GM12878 (cell line): ENCODE results near the gene COL27A1. TPM values are rescaled to one million over a fixed set of nuclear protein-coding genes. Genes with fewer than 3 reads are reported as not detected.

ENCODE experiments used
- ATAC-seq: fragments of 200-7000 bp; cut with Tn5 transposase; 3 replicates; pipeline ENCODE4 v1.9.1; 2020; ENCODE audit warnings: mild to moderate bottlenecking, moderate library complexity
- BruUV-seq: library from RNA; stranded (reverse); fragments of 400-500 nt; replicated peaks from 2 replicates; lab custom pipeline; 2021; lab: Mats Ljungman, UMichigan
- CTCF ChIA-PET: fragments of 300-600 bp; sonication (Branson Sonifier 250); formaldehyde crosslinking; extraction: SDS; loops from one replicate; lab custom pipeline; 2021; ENCODE audit warnings: inconsistent platforms; lab: Yijun Ruan, JAX
- POLR2A ChIA-PET: fragments of 350-600 bp; formaldehyde crosslinking; extraction: SDS; loops from one replicate; lab custom pipeline; 2021; ENCODE audit warnings: inconsistent platforms; lab: Charles Lee
- RAD21 ChIA-PET: fragments of 300-600 bp; sonication (Branson Sonifier 250); formaldehyde crosslinking; loops from one replicate; lab custom pipeline; 2023; ENCODE audit warnings: antibody characterized with exemption; ENCODE audit not compliant: unreplicated experiment; lab: Charles Lee
- SMC1A ChIA-PET: fragments of 300-600 bp; sonication (Branson Sonifier 250); formaldehyde crosslinking; loops from one replicate; lab custom pipeline; 2023; ENCODE audit not compliant: unreplicated experiment, uncharacterized antibody; lab: Charles Lee
- DNase-seq: peaks from one replicate; pipeline ENCODE4 v3.0.0-alpha.2; 2011; ENCODE audit warnings: low read depth, low spot score
- FAIRE-seq: peaks from 3 replicates; lab custom pipeline; 2011; peaks lifted over from hg19 to GRCh38; lab: Jason Lieb, UNC
- H2AFZ ChIP-seq: 2 replicates; pipeline ENCODE4 v1.6.0; 2011; ENCODE audit warnings: low read depth, low read length, control low read depth; ENCODE audit not compliant: control insufficient read depth
- H3K27ac ChIP-seq: 2 replicates; pipeline ENCODE4 v1.5.1; 2011; ENCODE audit warnings: control low read depth; ENCODE audit not compliant: control insufficient read depth, insufficient read depth
- H3K27me3 ChIP-seq, 2 experiments: replicated peaks in 1 of 2; 2 replicates each; pipeline versions ENCODE4 v1.6.0 to v1.6.1; 2011; ENCODE audit warnings: low read length in 1 of 2; ENCODE audit not compliant: control insufficient read depth in 2 of 2, insufficient read depth in 2 of 2
- H3K36me3 ChIP-seq, 2 experiments: 2 replicates each; pipeline ENCODE4 v1.5.1; 2011; ENCODE audit warnings: low read length in 1 of 2; ENCODE audit not compliant: control insufficient read depth in 2 of 2, insufficient read depth in 2 of 2
- H3K4me1 ChIP-seq: 2 replicates; pipeline ENCODE4 v1.6.1; 2011; ENCODE audit warnings: mild to moderate bottlenecking, low read length, moderate library complexity, mixed read lengths; ENCODE audit not compliant: control insufficient read depth, insufficient read depth
- H3K4me2 ChIP-seq: 2 replicates; pipeline ENCODE4 v1.6.0; 2011; ENCODE audit warnings: control low read depth; ENCODE audit not compliant: control insufficient read depth, insufficient read depth
- H3K4me3 ChIP-seq: fragments of 200-600 bp; sonication (generic); 2 replicates; pipeline ENCODE4 v1.5.1; 2016
- H3K79me2 ChIP-seq: 2 replicates; pipeline ENCODE4 v1.6.0; 2011; ENCODE audit warnings: low read length; ENCODE audit not compliant: control insufficient read depth, insufficient read depth
- H3K9ac ChIP-seq: 2 replicates; pipeline ENCODE4 v1.8.0; 2011; ENCODE audit warnings: low read length, control low read depth, mixed read lengths; ENCODE audit not compliant: control insufficient read depth, insufficient read depth
- H3K9me3 ChIP-seq: replicated peaks from 3 replicates; pipeline ENCODE4 v1.5.1; 2011; ENCODE audit warnings: mild to moderate bottlenecking, low read length; ENCODE audit not compliant: control insufficient read depth, insufficient read depth
- H4K20me1 ChIP-seq: 2 replicates; pipeline ENCODE4 v1.6.0; 2011; ENCODE audit not compliant: control insufficient read depth, insufficient read depth
- BCL11A ChIP-seq: IDR thresholded peaks from 2 replicates; pipeline ENCODE4 v1.6.1; 2011; ENCODE audit warnings: low read depth, low read length
- BCL3 ChIP-seq: IDR thresholded peaks from 2 replicates; pipeline ENCODE4 v1.6.1; 2011; ENCODE audit warnings: borderline replicate concordance, low read depth, mild to moderate bottlenecking, moderate library complexity, low read length; ENCODE audit not compliant: insufficient read depth, poor library complexity, severe bottlenecking
- BHLHE40 ChIP-seq, 2 experiments: fragments of 450-650 bp in 1 of 2; IDR thresholded peaks; 2 replicates each; pipeline ENCODE4 v1.6.1; 2011 to 2017; ENCODE audit warnings: low read depth in 2 of 2, borderline replicate concordance in 1 of 2, improper control_type of control experiment in 1 of 2, low read length in 1 of 2, mild to moderate bottlenecking in 1 of 2
- CBX5 ChIP-seq: sonication (generic); IDR thresholded peaks from 2 replicates; pipeline ENCODE4 v1.6.1; 2016; ENCODE audit warnings: low read depth, moderate library complexity, mild to moderate bottlenecking, inconsistent platforms
- CEBPB ChIP-seq, 2 experiments: fragments of 150-350 bp in 1 of 2; IDR thresholded peaks; 2 replicates each; pipeline ENCODE4 v1.6.1; 2012 to 2014; ENCODE audit warnings: low read depth in 2 of 2, low read length in 2 of 2, borderline replicate concordance in 1 of 2, inconsistent platforms in 1 of 2
- CHD2 ChIP-seq: IDR thresholded peaks from 2 replicates; pipeline ENCODE4 v1.6.1; 2011; ENCODE audit warnings: low read depth, low read length, improper control_type of control experiment, borderline replicate concordance
- EED ChIP-seq: sonication (generic); IDR thresholded peaks from 2 replicates; pipeline ENCODE4 v1.6.1; 2016; ENCODE audit warnings: antibody characterized with exemption, low read depth
- FOXM1 ChIP-seq: IDR thresholded peaks from 2 replicates; pipeline ENCODE4 v1.6.1; 2012; ENCODE audit warnings: low read depth, mild to moderate bottlenecking, inconsistent platforms, low read length, moderate library complexity
- HCFC1 ChIP-seq: fragments of 150-350 bp; IDR thresholded peaks from 2 replicates; pipeline ENCODE4 v1.6.1; 2014; ENCODE audit warnings: low read length
- JUNB ChIP-seq: IDR thresholded peaks from 2 replicates; pipeline ENCODE4 v1.6.1; 2016; ENCODE audit warnings: antibody characterized with exemption, mild to moderate bottlenecking
- RAD21 ChIP-seq: IDR thresholded peaks from 2 replicates; pipeline ENCODE4 v1.6.1; 2011; ENCODE audit warnings: mild to moderate bottlenecking, low read depth, low read length, moderate library complexity; ENCODE audit not compliant: insufficient read depth
- SIN3A ChIP-seq: IDR thresholded peaks from 2 replicates; pipeline ENCODE4 v1.6.1; 2012; ENCODE audit warnings: low read depth, low read length, improper control_type of control experiment
- SP1 ChIP-seq: IDR thresholded peaks from one replicate; pipeline ENCODE4 v1.6.1; 2011; ENCODE audit warnings: low read depth, low read length
- SRF ChIP-seq, 2 experiments: IDR thresholded peaks; 2 replicates each; pipeline ENCODE4 v1.6.1; 2011; ENCODE audit warnings: low read depth in 2 of 2, low read length in 2 of 2, mild to moderate bottlenecking in 1 of 2, moderate library complexity in 1 of 2
- YBX1 ChIP-seq: fragments of 450-650 bp; IDR thresholded peaks from 2 replicates; pipeline ENCODE4 v1.6.1; 2016; ENCODE audit warnings: antibody characterized with exemption
- WGBS: methylation state at CpG from one replicate; pipeline ENCODE4 v1.1.6; 2016; ENCODE audit warnings: low lambda C conversion rate; ENCODE audit not compliant: insufficient replicate concordance, insufficient coverage; ENCODE audit errors: missing lambda C conversion rate; 5-methylcytosine and 5-hydroxymethylcytosine counted together
- in situ Hi-C: fragments of 300-500 bp; cut with MboI; formaldehyde crosslinking; loops from 9 replicates; pipeline ENCODE4 v1.14.3; 2018; ENCODE audit warnings: mixed read lengths
- intact Hi-C: fragments of 100-400 bp; cut with micrococcal nuclease; formaldehyde crosslinking; loops from one replicate; pipeline ENCODE4 v1.14.2; 2022; ENCODE audit not compliant: unreplicated experiment
- polyA plus RNA-seq, 11 experiments: library from polyadenylated mRNA; depleted of rRNA in 4 of 11; unstranded in 6 of 11; stranded (reverse) in 5 of 11; fragments of >200 nt; fragmentation: Nextera tagmentation in 4 of 11; fragmentation: Illumina TruSeq in 1 of 11; extraction: Ambion mirVana in 4 of 11; extraction: Trizol in 1 of 11; gene quantifications; 1 replicate in 1 of 11; 2 replicates in 10 of 11; pipeline versions ENCODE4 v1.2.1 to v1.2.3, GENCODE V29; 2011 to 2016; ENCODE audit warnings: inconsistent platforms in 2 of 11, missing spikeins in 2 of 11, low read depth in 1 of 11
- total RNA-seq, 4 experiments: library from RNA; depleted of rRNA in 3 of 4; stranded (reverse); fragments of >200 nt in 3 of 4; fragmentation: Illumina TruSeq in 1 of 4; extraction: Trizol in 1 of 4; gene quantifications; 2 replicates each; pipeline versions ENCODE4 v1.2.1 to v1.2.3, GENCODE V29; 2013 to 2021
- TF ChIP-seq, protein P1 (sequence below): IDR thresholded peaks from 2 replicates; pipeline ENCODE4 v1.6.1; 2011; ENCODE audit warnings: mild to moderate bottlenecking, low read depth, low read length, moderate library complexity; ENCODE audit not compliant: insufficient replicate concordance

COL27A1 gene
- total and polyA plus RNA-seq, 10 of the 15 experiments (the other 5 are each of a cell fraction or from before 2014, with no cell fraction given), result 0.10 TPM; not detected in 9

- POLR2A ChIA-PET, result no interaction called here
- DNase-seq, result no peak
- H4K20me1 ChIP-seq, result no peaks in the 10 kb centered on the region
- intact Hi-C loops, result no loop called here
- CTCF ChIA-PET, result interaction anchor here (1.4 kb wide), 1 partner anchor 27 kb away, joined by 4 read pairs; no protein-coding TSS in a partner anchor
- FAIRE-seq, result no peak
- RAD21 ChIA-PET, result no interaction called here
- no peaks in the 10 kb centered on the region for H3K79me2 ChIP-seq
- H2AFZ ChIP-seq, result no peak overlapping the region
- H3K36me3 ChIP-seq, result no peaks in the 10 kb centered on the region
- H3K27me3 ChIP-seq, result no peaks in the 10 kb centered on the region
- TF ChIP-seq CEBPB (IDR thresholded peaks at IDR 0.05; ENCODE audit: borderline replicate concordance in 1 of 2, low read depth in 2 of 2, low read length in 2 of 2) (peak in 1 of 2 experiments; percentile 22; a peak in 1 of 4 replicates), YBX1 (no peak)
- H3K4me3 ChIP-seq, result no peak overlapping the region
- in situ Hi-C loops, result no loop called here
- ATAC-seq, result no peak
- SMC1A ChIA-PET, result no interaction called here
- BruUV-seq, result no TSS peak
- H3K9ac ChIP-seq, result no peak overlapping the region
- 28% methylated on average over 8 of the region's 8 CpGs for WGBS
- no peaks in the 10 kb centered on the region for H3K4me1 ChIP-seq
- no peaks in the 10 kb centered on the region for H3K9me3 ChIP-seq
- H3K27ac ChIP-seq, result no peak overlapping the region
- H3K4me2 ChIP-seq, result no peak overlapping the region
Measured at GRCh38 chr9:114317665-114318357, 162.5 kb downstream of the COL27A1 start.

GRCh38 chr9:114318416-114318815 lies 163.1 kb downstream of the COL27A1 start:
- no peaks in the 10 kb centered on the region for H3K4me1 ChIP-seq
- BruUV-seq, result no TSS peak
- RAD21 ChIA-PET, result no interaction called here
- no peaks in the 10 kb centered on the region for H3K79me2 ChIP-seq
- SMC1A ChIA-PET, result no interaction called here
- H3K27me3 ChIP-seq, result no peaks in the 10 kb centered on the region
- FAIRE-seq (no peak), DNase-seq (no peak), ATAC-seq (no peak)
- CTCF ChIA-PET, result no interaction called here
- H3K9me3 ChIP-seq, result no peaks in the 10 kb centered on the region
- in situ Hi-C loops, result no loop called here
- H3K9ac ChIP-seq, result no peak overlapping the region
- H3K36me3 ChIP-seq, result no peaks in the 10 kb centered on the region
- 64% methylated on average over 8 of the region's 8 CpGs for WGBS
- POLR2A ChIA-PET, result no interaction called here
- intact Hi-C loops, result no loop called here
- H3K4me3 ChIP-seq, result no peak overlapping the region
- H3K4me2 ChIP-seq, result no peak overlapping the region
- no peak overlapping the region for H3K27ac ChIP-seq
- no peaks in the 10 kb centered on the region for H4K20me1 ChIP-seq
- H2AFZ ChIP-seq, result no peak overlapping the region
- TF ChIP-seq, protein P1, sequence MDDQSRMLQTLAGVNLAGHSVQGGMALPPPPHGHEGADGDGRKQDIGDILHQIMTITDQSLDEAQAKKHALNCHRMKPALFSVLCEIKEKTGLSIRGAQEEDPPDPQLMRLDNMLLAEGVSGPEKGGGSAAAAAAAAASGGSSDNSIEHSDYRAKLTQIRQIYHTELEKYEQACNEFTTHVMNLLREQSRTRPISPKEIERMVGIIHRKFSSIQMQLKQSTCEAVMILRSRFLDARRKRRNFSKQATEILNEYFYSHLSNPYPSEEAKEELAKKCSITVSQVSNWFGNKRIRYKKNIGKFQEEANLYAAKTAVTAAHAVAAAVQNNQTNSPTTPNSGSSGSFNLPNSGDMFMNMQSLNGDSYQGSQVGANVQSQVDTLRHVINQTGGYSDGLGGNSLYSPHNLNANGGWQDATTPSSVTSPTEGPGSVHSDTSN, result no peak
- TF ChIP-seq CHD2, result no peak
- no peak for TF ChIP-seq RAD21
- TF ChIP-seq BCL3, result no peak
- TF ChIP-seq SP1, result no peak
- TF ChIP-seq SIN3A, result no peak
- no peak for TF ChIP-seq BHLHE40 (IDR thresholded peaks at IDR 0.05; ENCODE audit: borderline replicate concordance in 1 of 2, low read depth in 2 of 2, low read length in 1 of 2)
- no peak for TF ChIP-seq HCFC1
- no peak for TF ChIP-seq CBX5
- no peak for TF ChIP-seq BCL11A
- no peak for TF ChIP-seq SRF (IDR thresholded peaks at IDR 0.05; ENCODE audit: low read depth in 2 of 2, low read length in 2 of 2)
- no peak for TF ChIP-seq JUNB
- TF ChIP-seq EED, result no peak
- no peak for TF ChIP-seq FOXM1
